Suprapubic skin (tissue), 4 donors: ENCODE measurements around the gene STK36. TPM values are rescaled to one million over a fixed set of nuclear protein-coding genes. Genes with fewer than 3 reads are reported as not detected.

Experiments used
- DNase-seq, 2 donors: peaks; one replicate each; pipeline ENCODE4 v3.0.0-alpha.2; 2019; ENCODE audit warnings: low spot score in 2 of 2
- H3K27ac ChIP-seq: fragments of 200-600 bp; sonication (generic); one replicate; pipeline ENCODE4 v1.5.1; 2019
- H3K27me3 ChIP-seq: fragments of 200-600 bp; sonication (generic); one replicate; pipeline ENCODE4 v1.5.1; 2019
- H3K36me3 ChIP-seq: fragments of 200-600 bp; sonication (generic); one replicate; pipeline ENCODE4 v1.5.1; 2019
- H3K4me1 ChIP-seq: fragments of 200-600 bp; sonication (generic); one replicate; pipeline ENCODE4 v1.5.1; 2019
- H3K4me3 ChIP-seq: fragments of 200-600 bp; sonication (generic); one replicate; pipeline ENCODE4 v1.5.1; 2019; ENCODE audit warnings: mild to moderate bottlenecking
- H3K9me3 ChIP-seq: fragments of 200-600 bp; sonication (generic); one replicate; pipeline ENCODE4 v1.5.1; 2019
- EP300 ChIP-seq: sonication (generic); formaldehyde crosslinking; IDR thresholded peaks from one replicate; pipeline ENCODE4 v1.6.1; 2017; ENCODE audit warnings: antibody characterized with exemption
- POLR2A ChIP-seq, 2 donors: fragments of 450-650 bp; IDR thresholded peaks; one replicate each; pipeline ENCODE4 v1.6.1; 2017; ENCODE audit warnings: antibody characterized with exemption in 2 of 2, mild to moderate bottlenecking in 2 of 2, moderate library complexity in 2 of 2
- POLR2AphosphoS5 ChIP-seq, 3 donors: sonication (generic); formaldehyde crosslinking; IDR thresholded peaks; one replicate each; pipeline ENCODE4 v1.6.1; 2017; ENCODE audit warnings: antibody characterized with exemption in 3 of 3
- WGBS: methylation state at CpG from one replicate; pipeline ENCODE4 v1.1.5; 2018; 5-methylcytosine and 5-hydroxymethylcytosine counted together
- total RNA-seq, 4 donors: library from RNA; depleted of rRNA; stranded (reverse); fragments of >200 nt; gene quantifications; one replicate each; pipeline ENCODE4 v1.1.0, GENCODE V29; 2016
- TF ChIP-seq, protein P1 (sequence below), 2 donors: fragments of 200-600 bp in 1 of 2; fragments of 450-650 bp in 1 of 2; sonication (generic) in 1 of 2; IDR thresholded peaks; one replicate each; pipeline ENCODE4 v1.5.1; 2016 to 2019; ENCODE audit warnings: antibody characterized with exemption in 2 of 2, mild to moderate bottlenecking in 1 of 2, moderate library complexity in 1 of 2

The STK36 gene
- total RNA-seq, 4 donors from 2014 or later, result 20.7 to 43.4 (median 21.9) TPM

DNA sequence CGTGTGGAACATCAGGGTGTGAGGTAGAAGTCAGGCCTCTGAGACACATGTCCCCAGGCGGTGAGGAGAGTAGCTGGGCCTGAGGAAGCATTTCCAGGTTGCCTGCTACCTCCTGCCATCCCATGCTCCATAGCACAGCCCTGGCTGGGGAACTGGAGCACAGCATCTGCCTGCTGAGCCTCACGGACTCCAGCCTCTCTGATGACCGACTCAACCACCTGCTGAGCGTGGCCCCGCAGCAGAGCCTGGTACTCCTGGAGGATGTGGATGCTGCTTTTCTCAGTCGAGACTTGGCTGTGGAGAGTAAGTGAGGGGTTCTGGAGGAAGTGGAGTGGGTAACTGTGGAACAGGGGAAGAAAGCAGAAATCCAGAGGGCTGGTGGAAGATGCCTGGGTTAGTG lies 9.5 kb upstream of the STK36 start:
- TF ChIP-seq POLR2A (IDR thresholded peaks at IDR 0.05) (no peak), POLR2AphosphoS5 (IDR thresholded peaks at IDR 0.05) (no peak), EP300 (no peak)
- TF ChIP-seq, protein P1, sequence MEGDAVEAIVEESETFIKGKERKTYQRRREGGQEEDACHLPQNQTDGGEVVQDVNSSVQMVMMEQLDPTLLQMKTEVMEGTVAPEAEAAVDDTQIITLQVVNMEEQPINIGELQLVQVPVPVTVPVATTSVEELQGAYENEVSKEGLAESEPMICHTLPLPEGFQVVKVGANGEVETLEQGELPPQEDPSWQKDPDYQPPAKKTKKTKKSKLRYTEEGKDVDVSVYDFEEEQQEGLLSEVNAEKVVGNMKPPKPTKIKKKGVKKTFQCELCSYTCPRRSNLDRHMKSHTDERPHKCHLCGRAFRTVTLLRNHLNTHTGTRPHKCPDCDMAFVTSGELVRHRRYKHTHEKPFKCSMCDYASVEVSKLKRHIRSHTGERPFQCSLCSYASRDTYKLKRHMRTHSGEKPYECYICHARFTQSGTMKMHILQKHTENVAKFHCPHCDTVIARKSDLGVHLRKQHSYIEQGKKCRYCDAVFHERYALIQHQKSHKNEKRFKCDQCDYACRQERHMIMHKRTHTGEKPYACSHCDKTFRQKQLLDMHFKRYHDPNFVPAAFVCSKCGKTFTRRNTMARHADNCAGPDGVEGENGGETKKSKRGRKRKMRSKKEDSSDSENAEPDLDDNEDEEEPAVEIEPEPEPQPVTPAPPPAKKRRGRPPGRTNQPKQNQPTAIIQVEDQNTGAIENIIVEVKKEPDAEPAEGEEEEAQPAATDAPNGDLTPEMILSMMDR (IDR thresholded peaks at IDR 0.05), result no peak
- Histone ChIP-seq H3K4me3 (no peak overlapping the region), H3K27me3 (no peaks in the 10 kb centered on the region), H3K4me1 (peaks cover 26% of the 10 kb centered on the region), H3K36me3 (peaks cover 58% of the 10 kb centered on the region), H3K9me3 (no peaks in the 10 kb centered on the region), H3K27ac (no peak overlapping the region)
- WGBS, result 90% methylated on average over 6 of the region's 7 CpGs
- DNase-seq, result no peak

DNA sequence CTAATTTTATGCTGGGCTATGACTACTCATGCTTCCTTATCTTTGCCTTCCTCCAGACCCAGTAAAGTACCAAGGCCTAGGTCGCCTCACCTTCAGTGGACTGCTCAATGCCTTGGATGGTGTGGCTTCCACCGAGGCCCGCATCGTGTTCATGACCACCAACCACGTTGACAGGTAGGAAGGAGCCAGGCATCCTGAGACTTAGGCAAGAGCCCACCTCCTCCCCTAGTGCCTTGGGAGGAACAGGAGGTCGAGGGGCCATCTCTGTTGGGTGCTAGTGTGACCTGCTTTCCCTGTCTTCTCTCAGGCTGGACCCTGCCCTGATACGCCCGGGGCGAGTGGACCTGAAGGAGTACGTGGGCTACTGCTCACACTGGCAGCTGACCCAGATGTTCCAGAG lies 9.1 kb upstream of the STK36 start:
- WGBS, result 84% methylated on average over 10 of the region's 10 CpGs
- DNase-seq, result no peak
- Histone ChIP-seq H3K4me1 (peaks cover 23% of the 10 kb centered on the region), H3K9me3 (no peaks in the 10 kb centered on the region), H3K4me3 (no peak overlapping the region), H3K27me3 (no peaks in the 10 kb centered on the region), H3K27ac (no peak overlapping the region), H3K36me3 (peaks cover 60% of the 10 kb centered on the region)
- TF ChIP-seq POLR2AphosphoS5 (IDR thresholded peaks at IDR 0.05) (no peak), POLR2A (IDR thresholded peaks at IDR 0.05) (no peak), EP300 (no peak)

DNA sequence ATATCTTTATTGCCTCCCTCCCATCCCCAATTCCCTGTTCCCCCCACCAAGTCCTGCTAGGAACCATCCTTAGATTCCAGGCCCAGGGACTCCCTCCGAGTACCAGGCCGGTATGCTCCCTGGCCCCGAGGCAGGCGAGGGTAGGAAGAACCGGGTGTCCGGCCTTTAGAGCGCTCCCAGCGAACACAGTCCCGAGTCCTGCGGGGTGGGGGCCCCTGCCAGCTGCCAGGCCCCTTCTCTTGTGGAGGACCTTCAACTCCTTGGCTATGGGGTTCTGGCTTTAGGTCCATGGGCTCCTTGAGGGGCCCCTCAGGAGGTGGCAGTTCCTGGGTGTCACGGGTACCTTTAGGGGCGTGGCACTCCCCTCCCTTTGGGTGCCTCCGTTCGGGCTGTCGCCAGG lies 8.0 kb upstream of the STK36 start:
- 89% methylated on average over 8 of the region's 15 CpGs for WGBS
- peaks cover 13% of the 10 kb centered on the region for H3K4me1 ChIP-seq
- no peak overlapping the region for H3K4me3 ChIP-seq
- TF ChIP-seq, protein P1 (IDR thresholded peaks at IDR 0.05), result no peak
- TF ChIP-seq POLR2A (IDR thresholded peaks at IDR 0.05) (no peak), EP300 (no peak), POLR2AphosphoS5 (IDR thresholded peaks at IDR 0.05) (no peak)
- peaks cover 65% of the 10 kb centered on the region for H3K36me3 ChIP-seq
- DNase-seq, result no peak
- no peaks in the 10 kb centered on the region for H3K27me3 ChIP-seq
- H3K9me3 ChIP-seq, result no peaks in the 10 kb centered on the region
- no peak overlapping the region for H3K27ac ChIP-seq

DNA sequence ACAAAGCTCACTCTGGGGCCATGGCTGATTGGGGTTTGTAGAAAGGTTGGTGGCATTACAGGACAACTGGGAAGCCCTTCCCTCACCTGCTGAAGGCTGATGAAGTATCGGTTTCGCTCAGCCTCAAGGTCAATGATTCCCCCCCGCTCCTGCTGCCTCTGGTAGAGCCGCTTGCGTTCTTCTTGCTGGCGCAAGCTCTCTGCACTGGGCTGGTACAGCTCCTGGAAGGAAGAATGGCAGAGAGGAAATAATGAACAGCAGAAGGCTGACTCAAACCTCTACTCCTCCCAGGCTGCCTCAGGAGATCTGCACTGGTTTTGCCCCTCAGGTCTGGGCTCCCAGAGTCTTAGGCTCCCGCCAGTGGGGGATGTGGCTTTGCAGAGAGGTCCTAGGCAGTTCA lies 7.2 kb upstream of the STK36 start:
- no peak overlapping the region for H3K27ac ChIP-seq
- DNase-seq, result no peak
- H3K27me3 ChIP-seq, result no peaks in the 10 kb centered on the region
- TF ChIP-seq EP300 (no peak), POLR2A (IDR thresholded peaks at IDR 0.05) (no peak), POLR2AphosphoS5 (IDR thresholded peaks at IDR 0.05) (no peak)
- H3K9me3 ChIP-seq, result no peaks in the 10 kb centered on the region
- 95% methylated on average over 7 of the region's 7 CpGs for WGBS
- H3K36me3 ChIP-seq, result peaks cover 65% of the 10 kb centered on the region
- H3K4me3 ChIP-seq, result no peak overlapping the region
- peaks cover 10% of the 10 kb centered on the region for H3K4me1 ChIP-seq

DNA sequence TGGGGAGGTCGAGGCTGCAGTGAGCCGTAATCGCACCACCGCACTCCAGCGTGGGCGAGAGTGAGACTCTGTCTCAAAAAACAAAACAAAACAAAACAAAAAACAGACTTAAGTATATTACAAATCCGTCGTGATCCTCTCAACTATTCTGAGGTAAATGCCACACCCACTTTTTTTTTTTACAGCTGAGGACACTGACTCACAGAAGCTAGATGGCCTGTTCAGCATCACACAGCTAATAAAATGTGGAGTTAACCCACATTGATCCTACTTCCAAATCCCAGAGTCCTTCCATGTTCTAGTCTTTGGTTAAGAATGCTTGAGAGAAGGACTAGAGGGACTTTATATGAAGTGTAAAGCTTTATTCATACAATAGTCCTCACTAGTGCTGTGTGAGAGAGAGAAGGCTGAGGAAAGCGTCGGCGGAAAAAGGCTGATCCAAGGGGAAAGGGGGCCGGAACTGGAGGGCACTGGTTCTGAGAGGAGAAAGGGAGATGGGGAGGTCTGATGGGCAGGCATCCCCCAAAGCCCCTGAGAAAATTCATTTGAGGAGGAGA lies 711 bp upstream of the STK36 start:
- Histone ChIP-seq H3K27ac (peak overlapping the region; percentile 67), H3K36me3 (peaks cover 25% of the 10 kb centered on the region), H3K27me3 (no peaks in the 10 kb centered on the region), H3K4me3 (peak overlapping the region; percentile 71), H3K4me1 (peaks cover 19% of the 10 kb centered on the region), H3K9me3 (no peaks in the 10 kb centered on the region)
- DNase-seq, result no peak
- 45% methylated on average over 12 of the region's 12 CpGs for WGBS
- no peak for TF ChIP-seq POLR2AphosphoS5 (IDR thresholded peaks at IDR 0.05)
- no peak for TF ChIP-seq POLR2A (IDR thresholded peaks at IDR 0.05)

DNA sequence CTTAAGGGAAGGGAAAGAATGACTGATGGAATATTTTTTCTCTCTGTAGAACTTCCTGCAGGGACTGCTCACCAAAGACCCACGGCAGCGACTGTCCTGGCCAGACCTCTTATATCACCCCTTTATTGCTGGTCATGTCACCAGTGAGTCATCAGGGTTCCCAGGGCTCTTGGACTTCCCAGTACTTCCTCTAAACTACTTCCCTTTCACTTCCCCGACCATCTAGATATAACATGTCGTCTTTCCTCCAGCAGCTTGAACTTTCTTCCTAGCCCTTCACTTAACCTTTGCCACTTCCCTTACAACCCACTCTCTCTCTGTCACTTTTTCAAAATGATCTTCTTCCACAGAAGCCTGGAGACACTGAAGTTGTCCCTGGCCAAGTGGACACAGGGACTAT lies 7.2 kb downstream of the STK36 start:
- Histone ChIP-seq H3K9me3 (no peaks in the 10 kb centered on the region), H3K36me3 (peaks cover 53% of the 10 kb centered on the region), H3K27me3 (no peaks in the 10 kb centered on the region), H3K4me1 (no peaks in the 10 kb centered on the region), H3K27ac (no peak overlapping the region), H3K4me3 (no peak overlapping the region)
- no peak for DNase-seq
- WGBS, result 81% methylated on average over 4 of the region's 4 CpGs
- TF ChIP-seq, protein P1 (IDR thresholded peaks at IDR 0.05), result no peak
- no peak for TF ChIP-seq POLR2A (IDR thresholded peaks at IDR 0.05)

DNA sequence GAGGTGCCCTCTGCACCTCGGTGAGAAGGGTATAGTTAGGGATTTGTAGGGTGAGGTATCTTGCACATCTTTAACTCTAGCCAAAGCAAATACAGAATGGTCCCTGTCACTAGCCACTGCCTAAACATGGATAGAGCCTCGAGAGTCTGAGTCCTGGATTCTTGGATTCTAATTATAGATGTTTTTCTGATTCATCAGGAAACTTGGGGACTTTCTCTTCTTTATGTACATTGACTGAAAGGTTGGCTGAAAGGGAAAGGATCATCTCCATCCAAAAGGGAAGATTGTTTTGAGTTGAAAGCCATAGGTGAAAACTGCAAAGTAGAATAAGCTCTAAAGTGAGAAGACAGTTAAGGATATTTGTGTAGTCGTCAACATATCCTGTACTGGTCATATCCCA lies 8.2 kb downstream of the STK36 start:
- Histone ChIP-seq H3K9me3 (no peaks in the 10 kb centered on the region), H3K27ac (no peak overlapping the region), H3K27me3 (no peaks in the 10 kb centered on the region), H3K4me1 (no peaks in the 10 kb centered on the region), H3K36me3 (peaks cover 53% of the 10 kb centered on the region), H3K4me3 (no peak overlapping the region)
- 70% methylated on average over 3 of the region's 3 CpGs for WGBS
- no peak for DNase-seq
- TF ChIP-seq, protein P1 (IDR thresholded peaks at IDR 0.05), result no peak
- no peak for TF ChIP-seq EP300
- TF ChIP-seq POLR2AphosphoS5 (IDR thresholded peaks at IDR 0.05), result no peak
- TF ChIP-seq POLR2A (IDR thresholded peaks at IDR 0.05), result no peak
